ENCODE measurements around the gene PEAR1. TPM values are rescaled to one million over a fixed set of nuclear protein-coding genes. Genes with fewer than 3 reads are reported as not detected.

Gene PEAR1
- total and polyA plus RNA-seq, 2 of the 4 experiments (the other 2 are of a cell fraction) = 2.0 to 44.4 TPM

DNA sequence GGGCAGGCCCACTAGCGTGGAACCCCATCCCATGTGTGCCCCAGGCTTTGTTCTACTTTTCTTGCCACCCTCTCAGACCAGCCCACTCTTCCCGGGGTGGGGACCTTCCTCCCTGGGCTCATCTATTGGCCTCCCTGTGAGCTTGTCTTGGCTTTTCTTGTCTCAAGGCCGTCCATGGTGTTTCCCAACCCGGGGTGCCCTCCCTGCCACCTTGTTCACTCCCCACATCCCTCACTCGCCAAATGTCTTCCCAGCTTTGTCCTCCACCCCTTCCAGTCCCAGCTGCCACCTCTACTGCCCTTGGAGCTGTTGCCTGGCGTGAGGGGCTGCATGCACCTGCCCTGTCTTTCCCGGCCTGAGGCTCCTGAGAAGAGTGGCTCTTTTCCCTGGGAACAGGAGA, 45.3 kb downstream of the PEAR1 start:
- H2AK5ac ChIP-seq (ENCODE audit: low read depth, low read length) = no peak overlapping the region
- H3K4me1 ChIP-seq (ENCODE audit: control insufficient read depth, insufficient read depth, low read length) = no peaks in the 10 kb centered on the region
- POLR2A ChIA-PET (ENCODE audit: unreplicated experiment) = no interaction called here
- H3K14ac ChIP-seq (replicated peaks; ENCODE audit: low read depth, low read length) = no peak overlapping the region
- H3K4me3 ChIP-seq (ENCODE audit: insufficient read depth, low read depth, low read length) = no peak overlapping the region
- H3K27me3 ChIP-seq (ENCODE audit: control insufficient read depth, insufficient read depth, low read length) = no peaks in the 10 kb centered on the region
- H3K9me1 ChIP-seq (ENCODE audit: insufficient read depth, low read length) = peaks cover 9% of the 10 kb centered on the region
- H3K56ac ChIP-seq (ENCODE audit: extremely low read depth, insufficient read depth, low read length) = no peak overlapping the region
- H3K27ac ChIP-seq (ENCODE audit: insufficient read depth, low read length) = no peak overlapping the region
- intact Hi-C loops (cut with micrococcal nuclease) = no loop called here
- no peak overlapping the region for H3K9ac ChIP-seq (ENCODE audit: low read depth, low read length)
- no peak overlapping the region for H3K4me2 ChIP-seq (ENCODE audit: low read depth, low read length)
- no peak for DNase-seq
- H2AFZ ChIP-seq (replicated peaks; ENCODE audit: low read length, poor library complexity) = no peak overlapping the region
- no peak overlapping the region for H3K18ac ChIP-seq (ENCODE audit: low read depth, low read length)
- 96% methylated on average over 3 of the region's 7 CpGs; no CpG with 5 or more reads in 1 of the 2 experiments for WGBS, 2 experiments (ENCODE audit: extremely low coverage in 2 of 2, insufficient read length in 1 of 2)
- H2BK5ac ChIP-seq (ENCODE audit: low read depth, low read length, poor library complexity, severe bottlenecking) = no peak overlapping the region
- H3K79me1 ChIP-seq (ENCODE audit: low read depth in 1 of 2, low read length in 2 of 2) = no peaks in the 10 kb centered on the region
- H3K4ac ChIP-seq (ENCODE audit: low read depth, low read length) = no peak overlapping the region
- no peak overlapping the region for H4K8ac ChIP-seq (ENCODE audit: low read depth in 2 of 2, low read length in 2 of 2)
- no peak overlapping the region for H2BK20ac ChIP-seq (ENCODE audit: low read depth, low read length)
- in situ Hi-C loops (cut with MboI; ENCODE audit: low sequenced_read_pairs) = no loop called here
- no peak overlapping the region for H4K5ac ChIP-seq (ENCODE audit: low read depth, low read length)
- no peak overlapping the region for H2AK9ac ChIP-seq (replicated peaks; ENCODE audit: low read depth, low read length, poor library complexity)
- TF ChIP-seq, protein P1, sequence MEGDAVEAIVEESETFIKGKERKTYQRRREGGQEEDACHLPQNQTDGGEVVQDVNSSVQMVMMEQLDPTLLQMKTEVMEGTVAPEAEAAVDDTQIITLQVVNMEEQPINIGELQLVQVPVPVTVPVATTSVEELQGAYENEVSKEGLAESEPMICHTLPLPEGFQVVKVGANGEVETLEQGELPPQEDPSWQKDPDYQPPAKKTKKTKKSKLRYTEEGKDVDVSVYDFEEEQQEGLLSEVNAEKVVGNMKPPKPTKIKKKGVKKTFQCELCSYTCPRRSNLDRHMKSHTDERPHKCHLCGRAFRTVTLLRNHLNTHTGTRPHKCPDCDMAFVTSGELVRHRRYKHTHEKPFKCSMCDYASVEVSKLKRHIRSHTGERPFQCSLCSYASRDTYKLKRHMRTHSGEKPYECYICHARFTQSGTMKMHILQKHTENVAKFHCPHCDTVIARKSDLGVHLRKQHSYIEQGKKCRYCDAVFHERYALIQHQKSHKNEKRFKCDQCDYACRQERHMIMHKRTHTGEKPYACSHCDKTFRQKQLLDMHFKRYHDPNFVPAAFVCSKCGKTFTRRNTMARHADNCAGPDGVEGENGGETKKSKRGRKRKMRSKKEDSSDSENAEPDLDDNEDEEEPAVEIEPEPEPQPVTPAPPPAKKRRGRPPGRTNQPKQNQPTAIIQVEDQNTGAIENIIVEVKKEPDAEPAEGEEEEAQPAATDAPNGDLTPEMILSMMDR (conservative IDR thresholded peaks at IDR 0.05; ENCODE audit: low read depth, low read length) = no peak
- TF ChIP-seq SMC3 (IDR thresholded peaks at IDR 0.05; ENCODE audit: low read depth, low read length) (no peak), USF2 (IDR thresholded peaks at IDR 0.05; ENCODE audit: low read depth, low read length) (no peak), CHD1 (IDR thresholded peaks at IDR 0.05; ENCODE audit: low read depth, low read length) (no peak), RCOR1 (IDR thresholded peaks at IDR 0.05; ENCODE audit: insufficient replicate concordance, low read length) (no peak), RFX5 (IDR thresholded peaks at IDR 0.05; ENCODE audit: low read depth, low read length) (no peak), MAFK (IDR thresholded peaks at IDR 0.05; ENCODE audit: low read depth, low read length) (no peak), BHLHE40 (IDR thresholded peaks at IDR 0.05; ENCODE audit: low read depth, low read length) (no peak), CEBPB (IDR thresholded peaks at IDR 0.05; ENCODE audit: low read depth, low read length) (no peak), FOS (IDR thresholded peaks at IDR 0.05; ENCODE audit: low read depth, low read length) (no peak), MXI1 (IDR thresholded peaks at IDR 0.05; ENCODE audit: borderline replicate concordance, low read depth, low read length) (no peak), RAD21 (IDR thresholded peaks at IDR 0.05; ENCODE audit: low read length) (no peak), NFE2L2 (IDR thresholded peaks at IDR 0.05; ENCODE audit: low read depth, low read length) (no peak), POLR2A (IDR thresholded peaks at IDR 0.05; ENCODE audit: low read depth, low read length) (no peak)
- H4K20me1 ChIP-seq (ENCODE audit: insufficient read depth, low read length) = no peaks in the 10 kb centered on the region
- no TSS peak for BruUV-seq (replicated peaks)
- no peaks in the 10 kb centered on the region for H3K9me3 ChIP-seq (ENCODE audit: control insufficient read depth, insufficient read depth, low read length)
- H2BK15ac ChIP-seq (ENCODE audit: low read depth, low read length) = no peak overlapping the region
- no peak for ATAC-seq (ENCODE audit: low read depth)
- CTCF ChIA-PET = interaction anchor here (0.9 kb wide), 1 partner anchor 10 kb away, joined by 3 read pairs; no protein-coding TSS in a partner anchor
- H4K91ac ChIP-seq (ENCODE audit: insufficient read depth, low read depth, low read length) = no peak overlapping the region
- H3K23ac ChIP-seq (ENCODE audit: low read depth, low read length) = no peak overlapping the region
- H2BK120ac ChIP-seq (ENCODE audit: low read depth, low read length) = no peak overlapping the region
- peaks cover 71% of the 10 kb centered on the region for H3K36me3 ChIP-seq (ENCODE audit: control insufficient read depth, insufficient read depth, low read length)
- dilution Hi-C loops (cut with HindIII; ENCODE audit: low sequenced_read_pairs, unreplicated experiment) = no loop called here

All from IMR-90 (cell line).